ENCODE results near the gene OR5K3. TPM values are rescaled to one million over a fixed set of nuclear protein-coding genes. Genes with fewer than 3 reads are reported as not detected.
"Not testable (repeated sequence)": the region's sequence is repeated elsewhere in the genome, so short reads cannot be mapped to it uniquely, and the experiment has no call there.

Gene OR5K3
- total RNA-seq, 1 donor from 2014 or later = not detected

GRCh38 chr3:98371186-98371585 is 19.3 kb upstream of the OR5K3 start:
- Histone ChIP-seq H3K27ac (no peak overlapping the region), H3K27me3 (no peaks in the 10 kb centered on the region), H3K4me1 (no peaks in the 10 kb centered on the region), H3K36me3 (no peaks in the 10 kb centered on the region), H3K4me3 (no peak overlapping the region), H3K9me3 (no peaks in the 10 kb centered on the region)
- DNase-seq (ENCODE audit: low spot score in 2 of 2) = no peak
- intact Hi-C loops (cut with DNase I) = no loop called here
- TF ChIP-seq, protein P1, sequence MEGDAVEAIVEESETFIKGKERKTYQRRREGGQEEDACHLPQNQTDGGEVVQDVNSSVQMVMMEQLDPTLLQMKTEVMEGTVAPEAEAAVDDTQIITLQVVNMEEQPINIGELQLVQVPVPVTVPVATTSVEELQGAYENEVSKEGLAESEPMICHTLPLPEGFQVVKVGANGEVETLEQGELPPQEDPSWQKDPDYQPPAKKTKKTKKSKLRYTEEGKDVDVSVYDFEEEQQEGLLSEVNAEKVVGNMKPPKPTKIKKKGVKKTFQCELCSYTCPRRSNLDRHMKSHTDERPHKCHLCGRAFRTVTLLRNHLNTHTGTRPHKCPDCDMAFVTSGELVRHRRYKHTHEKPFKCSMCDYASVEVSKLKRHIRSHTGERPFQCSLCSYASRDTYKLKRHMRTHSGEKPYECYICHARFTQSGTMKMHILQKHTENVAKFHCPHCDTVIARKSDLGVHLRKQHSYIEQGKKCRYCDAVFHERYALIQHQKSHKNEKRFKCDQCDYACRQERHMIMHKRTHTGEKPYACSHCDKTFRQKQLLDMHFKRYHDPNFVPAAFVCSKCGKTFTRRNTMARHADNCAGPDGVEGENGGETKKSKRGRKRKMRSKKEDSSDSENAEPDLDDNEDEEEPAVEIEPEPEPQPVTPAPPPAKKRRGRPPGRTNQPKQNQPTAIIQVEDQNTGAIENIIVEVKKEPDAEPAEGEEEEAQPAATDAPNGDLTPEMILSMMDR (IDR thresholded peaks at IDR 0.05) = no peak

- Histone ChIP-seq H3K9me3 (no peaks in the 10 kb centered on the region), H3K4me1 (no peaks in the 10 kb centered on the region), H3K27ac (no peak overlapping the region), H3K36me3 (no peaks in the 10 kb centered on the region), H3K4me3 (no peak overlapping the region), H3K27me3 (no peaks in the 10 kb centered on the region)
- intact Hi-C loops (cut with DNase I) = no loop called here
- no peak for DNase-seq (ENCODE audit: low spot score in 2 of 2)
- TF ChIP-seq, protein P1 (IDR thresholded peaks at IDR 0.05) = no peak
These were observed 18.6 kb upstream of the OR5K3 start for GRCh38 chr3:98371853-98372252.

DNA sequence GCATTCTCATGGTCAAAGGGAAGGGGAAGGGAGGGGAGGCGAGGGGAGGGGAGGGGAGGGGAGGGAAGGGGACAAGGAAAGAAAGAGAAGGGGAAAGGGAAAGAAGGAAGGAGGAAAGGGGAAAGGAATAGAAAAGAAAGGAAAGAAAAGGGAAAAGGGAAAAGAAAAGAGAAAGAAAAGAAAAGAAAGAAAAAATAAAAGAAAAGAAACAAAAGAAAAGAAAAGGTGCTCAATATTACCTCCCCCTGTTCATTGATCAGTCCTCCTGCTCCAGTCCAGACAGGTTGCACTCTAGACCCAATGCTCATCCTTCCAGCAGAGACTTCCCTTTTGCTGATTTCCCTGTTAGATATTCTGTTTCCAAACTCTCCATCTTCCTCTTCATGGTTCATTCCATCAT is 18.0 kb upstream of the OR5K3 start:
- TF ChIP-seq, protein P1 (IDR thresholded peaks at IDR 0.05) = no peak
- H3K9me3 ChIP-seq = no peaks in the 10 kb centered on the region

GRCh38 chr3:98376631-98377030 is 13.8 kb upstream of the OR5K3 start:
- intact Hi-C loops (cut with DNase I) = no loop called here
- H3K4me3 ChIP-seq = no peak overlapping the region
- no peak overlapping the region for H3K27ac ChIP-seq
- H3K36me3 ChIP-seq = no peaks in the 10 kb centered on the region
- H3K9me3 ChIP-seq = no peaks in the 10 kb centered on the region
- TF ChIP-seq, protein P1 (IDR thresholded peaks at IDR 0.05) = no peak
- H3K27me3 ChIP-seq = no peaks in the 10 kb centered on the region
- no peak for DNase-seq (ENCODE audit: low spot score in 2 of 2)
- no peaks in the 10 kb centered on the region for H3K4me1 ChIP-seq

More for the DNA sequence above, 18.0 kb upstream of the OR5K3 start:
- Histone ChIP-seq H3K27ac (no peak overlapping the region), H3K4me1 (no peaks in the 10 kb centered on the region), H3K36me3 (no peaks in the 10 kb centered on the region), H3K27me3 (no peaks in the 10 kb centered on the region), H3K4me3 (no peak overlapping the region)
- intact Hi-C loops (cut with DNase I) = no loop called here
- no peak for DNase-seq (ENCODE audit: low spot score in 2 of 2)

DNA sequence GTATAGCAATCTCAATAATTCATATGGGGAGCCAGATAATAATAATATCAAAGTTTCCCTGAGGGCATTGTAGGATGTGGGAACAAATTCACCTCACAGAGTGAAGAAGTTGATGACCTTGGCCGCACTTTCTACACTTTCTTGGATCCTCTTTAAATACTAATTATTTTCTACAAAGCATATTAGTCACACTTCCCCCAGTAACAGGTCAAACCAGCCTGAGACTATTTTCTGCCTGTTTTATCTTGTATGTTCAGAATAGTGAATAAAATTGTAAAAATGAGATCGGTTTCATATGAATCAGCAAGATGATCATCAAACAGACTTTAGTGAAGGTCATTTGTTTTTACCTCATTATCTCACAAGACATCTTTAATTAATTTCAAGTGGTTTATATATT is 2.3 kb upstream of the OR5K3 start:
- no peaks in the 10 kb centered on the region for H3K27me3 ChIP-seq
- no peak for DNase-seq (ENCODE audit: low spot score in 2 of 2)
- intact Hi-C loops (cut with DNase I) = no loop called here
- no peaks in the 10 kb centered on the region for H3K9me3 ChIP-seq
- no peaks in the 10 kb centered on the region for H3K36me3 ChIP-seq
- no peak overlapping the region for H3K4me3 ChIP-seq
- TF ChIP-seq, protein P1 (IDR thresholded peaks at IDR 0.05) = no peak
- H3K4me1 ChIP-seq = no peaks in the 10 kb centered on the region
- no peak overlapping the region for H3K27ac ChIP-seq

GRCh38 chr3:98395101-98395500 is 4.6 kb downstream of the OR5K3 start:
- TF ChIP-seq, protein P1 (IDR thresholded peaks at IDR 0.05) = no peak
- Histone ChIP-seq H3K27me3 (no peaks in the 10 kb centered on the region), H3K4me3 (no peak overlapping the region), H3K36me3 (no peaks in the 10 kb centered on the region), H3K27ac (no peak overlapping the region), H3K9me3 (peaks cover 0 to 12% of the 10 kb centered on the region in 2 donors), H3K4me1 (no peaks in the 10 kb centered on the region)
- DNase-seq (ENCODE audit: low spot score in 2 of 2) = no peak
- intact Hi-C loops (cut with DNase I) = no loop called here

GRCh38 chr3:98396482-98396881 is 6.0 kb downstream of the OR5K3 start:
- H3K4me1 ChIP-seq; intact Hi-C loops (cut with DNase I): not testable (repeated sequence)

More at GRCh38 chr3:98396482-98396881, 6.0 kb downstream of the OR5K3 start:
- not testable (repeated sequence) for H3K4me3 ChIP-seq; H3K27ac ChIP-seq; DNase-seq (ENCODE audit: low spot score in 2 of 2); H3K27me3 ChIP-seq; H3K36me3 ChIP-seq
- peaks cover 0 to 20% of the 10 kb centered on the region in 2 donors for H3K9me3 ChIP-seq
